IPS-NIHi7 (cell line): ENCODE data around the gene ATF7.
"Not testable (repeated sequence)": the region's sequence is repeated elsewhere in the genome, so short reads cannot be mapped to it uniquely, and the experiment has no call there.

Source experiments
- DNase-seq: peaks from one replicate; pipeline ENCODE4 v3.0.0; 2012; ENCODE audit warnings: mixed read lengths; ENCODE audit errors: extremely low spot score

The ATF7 gene

GRCh38 chr12:53482626-53483168 lies 143.5 kb downstream of the ATF7 start:
- no peak for DNase-seq

GRCh38 chr12:53481939-53482586 lies 144.1 kb downstream of the ATF7 start:
- DNase-seq, result peak; percentile 49

- not testable (repeated sequence) for DNase-seq
Measured at GRCh38 chr12:53481458-53481857, 144.7 kb downstream of the ATF7 start.

- no peak for DNase-seq
Measured at GRCh38 chr12:53480491-53481442, 145.4 kb downstream of the ATF7 start.

GRCh38 chr12:53479331-53479730 lies 146.9 kb downstream of the ATF7 start:
- no peak for DNase-seq

GRCh38 chr12:53478865-53479264 lies 147.3 kb downstream of the ATF7 start:
- DNase-seq, result no peak

GRCh38 chr12:53476769-53477209 lies 149.4 kb downstream of the ATF7 start:
- DNase-seq, result peak; percentile 44

GRCh38 chr12:53474819-53475218 lies 151.4 kb downstream of the ATF7 start:
- DNase-seq, result no peak

- DNase-seq, result no peak
Measured at GRCh38 chr12:53474077-53474476, 152.1 kb downstream of the ATF7 start.

GRCh38 chr12:53472056-53472582 lies 154.1 kb downstream of the ATF7 start:
- DNase-seq, result no peak

- DNase-seq, result no peak
Measured at GRCh38 chr12:53468282-53468681, 157.9 kb downstream of the ATF7 start.

- no peak for DNase-seq
Measured at GRCh38 chr12:53467880-53468279, 158.3 kb downstream of the ATF7 start.

- no peak for DNase-seq
Measured at GRCh38 chr12:53467082-53467481, 159.1 kb downstream of the ATF7 start.

GRCh38 chr12:53466640-53467039 lies 159.5 kb downstream of the ATF7 start:
- DNase-seq, result no peak

- no peak for DNase-seq
Measured at GRCh38 chr12:53465679-53466078, 160.5 kb downstream of the ATF7 start.

GRCh38 chr12:53464685-53465418 lies 161.3 kb downstream of the ATF7 start:
- DNase-seq, result no peak

- no peak for DNase-seq
Measured at GRCh38 chr12:53463802-53464560, 162.2 kb downstream of the ATF7 start.

- no peak for DNase-seq
Measured at GRCh38 chr12:53462935-53463334, 163.2 kb downstream of the ATF7 start.

GRCh38 chr12:53461591-53461990 lies 164.6 kb downstream of the ATF7 start:
- DNase-seq, result no peak

GRCh38 chr12:53461059-53461458 lies 165.1 kb downstream of the ATF7 start:
- no peak for DNase-seq

- DNase-seq, result no peak
Measured at GRCh38 chr12:53459097-53459496, 167.1 kb downstream of the ATF7 start.
